Left hindlimb (tissue), 1 donor: ENCODE measurements around the gene CEACAM4.
"Not testable (repeated sequence)": the region's sequence is repeated elsewhere in the genome, so short reads cannot be mapped to it uniquely, and the experiment has no call there.

Experiments used
- DNase-seq: peaks from one replicate; pipeline ENCODE4 v3.0.0-alpha.2; 2018

The CEACAM4 gene

DNA sequence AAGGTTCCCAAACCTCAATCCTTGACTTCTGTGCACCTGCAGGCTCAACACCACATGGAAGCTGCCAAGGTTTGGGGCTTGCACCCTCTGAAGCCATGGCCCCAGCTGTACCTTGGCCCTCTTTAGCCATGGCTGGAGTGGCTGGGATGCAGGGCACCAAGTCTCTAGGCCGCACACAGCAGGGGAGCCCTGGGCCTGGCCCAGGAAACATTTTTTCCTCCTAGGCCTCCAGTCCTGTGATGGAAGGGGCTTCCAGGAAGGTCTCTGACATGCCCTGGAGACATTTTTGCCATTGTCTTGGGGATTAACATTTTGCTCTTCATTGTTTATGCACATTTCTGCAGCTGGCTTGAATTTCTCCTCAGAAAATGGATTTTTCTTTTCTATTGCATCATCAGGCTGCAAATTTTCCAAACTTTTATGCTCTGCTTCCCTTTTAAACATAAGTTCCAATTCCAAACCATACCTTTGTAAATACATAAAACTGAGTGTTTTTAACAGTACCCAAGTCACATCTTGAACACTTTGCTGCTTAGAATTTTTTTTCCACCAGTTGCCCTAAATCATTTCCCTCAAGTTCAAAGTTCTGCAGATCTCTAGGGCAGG is 44.2 kb downstream of the CEACAM4 start:
- DNase-seq = not testable (repeated sequence)

DNA sequence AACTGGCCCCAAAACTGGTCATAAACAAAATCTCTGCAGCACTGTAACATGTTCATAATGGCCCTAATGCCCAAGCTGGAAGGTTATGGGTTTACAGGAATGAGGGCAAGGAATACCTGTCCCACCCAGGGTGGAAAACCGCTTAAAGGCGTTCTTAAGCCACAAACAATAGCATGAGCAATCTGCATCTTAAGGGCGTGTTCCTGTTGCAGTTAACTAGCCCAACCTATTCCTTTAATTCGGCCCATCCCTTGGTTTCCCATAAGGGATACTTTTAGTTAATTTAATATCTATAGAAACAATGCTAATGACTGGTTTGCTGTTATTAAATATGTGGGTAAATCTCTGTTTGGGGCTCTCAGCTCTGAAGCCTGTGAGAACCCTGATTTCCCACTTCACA is 45.8 kb downstream of the CEACAM4 start:
- DNase-seq = not testable (repeated sequence)

DNA sequence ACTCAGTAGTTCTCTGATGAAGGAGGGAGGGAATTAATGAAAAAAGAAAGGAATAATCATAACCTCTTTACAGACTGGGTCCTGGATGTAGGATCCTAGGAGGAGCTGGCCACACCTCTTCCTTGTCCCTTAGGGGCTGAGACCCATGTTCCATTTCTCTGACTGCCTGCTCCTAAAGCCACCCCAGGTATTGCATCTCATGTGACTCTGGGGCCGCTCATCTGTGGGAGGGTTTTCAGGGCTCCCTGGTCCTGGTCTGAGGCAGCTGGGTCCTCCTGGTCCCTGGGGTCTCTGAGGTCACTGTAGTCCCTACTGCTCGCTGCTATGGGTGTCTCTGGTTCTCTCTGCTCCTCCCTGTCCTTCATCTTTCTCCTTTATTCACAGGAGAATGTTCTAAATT is 48.0 kb downstream of the CEACAM4 start:
- no peak for DNase-seq

- DNase-seq = no peak
Measured at GRCh38 chr19:41577833-41578232, 49.0 kb downstream of the CEACAM4 start.

GRCh38 chr19:41577144-41577830 is 49.6 kb downstream of the CEACAM4 start:
- no peak for DNase-seq

GRCh38 chr19:41575998-41576397 is 50.9 kb downstream of the CEACAM4 start, which contains the start of gene CEACAM21:
TSS of gene CEACAM21 (plus strand) at chr19:41576166. CDS start at chr19:41576275, 109 bp downstream.
- DNase-seq = no peak

DNA sequence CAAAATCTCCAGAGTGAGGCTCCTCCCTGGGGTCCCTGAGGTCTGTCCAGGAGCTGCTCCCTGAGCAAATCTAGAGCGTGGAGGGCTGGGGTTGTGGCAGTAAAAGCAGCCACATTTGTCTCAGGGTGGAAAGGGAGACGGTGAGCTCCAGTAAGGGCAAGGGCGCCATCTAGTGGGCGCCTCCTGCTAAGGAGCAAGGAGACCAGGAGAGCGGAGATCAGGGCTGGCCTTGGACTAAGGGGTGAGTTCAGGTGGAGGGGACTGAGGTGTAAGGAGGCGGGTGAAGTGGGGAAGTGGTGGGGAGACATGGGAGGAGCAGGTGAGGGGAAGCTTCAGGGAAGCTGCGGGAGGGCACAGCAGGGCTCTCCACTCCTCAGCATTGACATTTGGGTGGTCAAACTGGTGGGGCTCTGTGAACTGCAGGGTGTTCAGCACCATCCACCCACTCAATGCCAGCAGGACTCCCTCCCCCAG is 56.2 kb downstream of the CEACAM4 start:
- DNase-seq = peak; percentile 70

DNA sequence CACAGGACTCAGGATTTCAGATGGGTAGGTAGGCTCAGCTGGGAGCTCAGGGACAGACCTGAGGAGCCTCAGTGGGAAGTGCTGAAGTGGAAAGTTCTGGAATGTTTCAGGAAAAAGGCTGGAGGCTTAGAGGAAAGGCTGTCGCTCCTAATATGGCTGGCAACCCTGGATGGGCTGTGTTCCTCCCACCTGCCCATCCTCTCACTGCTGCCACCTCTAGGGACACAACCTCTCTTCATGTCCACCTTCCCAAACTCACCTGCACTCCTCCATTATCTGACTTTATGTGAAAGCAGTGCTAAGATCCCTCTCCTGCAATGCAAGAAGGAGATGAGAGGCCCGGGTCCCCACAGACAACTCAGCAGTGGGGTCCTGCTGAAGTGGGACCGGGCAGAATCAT is 56.7 kb downstream of the CEACAM4 start:
- no peak for DNase-seq

GRCh38 chr19:41569481-41570150 is 57.3 kb downstream of the CEACAM4 start:
- DNase-seq = no peak
